Endodermal cell (in vitro differentiated cells): ENCODE results near the gene VPS9D1. TPM values are rescaled to one million over a fixed set of nuclear protein-coding genes. Genes with fewer than 3 reads are reported as not detected.
A peak's percentile ranks its signal among the peaks of the same experiment; 100 is the strongest.

Experiments used
- DNase-seq: peaks from one replicate; pipeline ENCODE4 v3.0.0-alpha.2; 2017
- H3K27ac ChIP-seq: 2 replicates; pipeline ENCODE4 v1.5.1; 2013; ENCODE audit warnings: mild to moderate bottlenecking, low read depth, low read length, moderate library complexity
- H3K27me3 ChIP-seq: 2 replicates; pipeline ENCODE4 v1.6.1; 2013; ENCODE audit warnings: mild to moderate bottlenecking, low read length, moderate library complexity; ENCODE audit not compliant: insufficient read depth, control insufficient read depth, poor library complexity, severe bottlenecking
- H3K36me3 ChIP-seq: 2 replicates; pipeline ENCODE4 v1.7.0; 2013; ENCODE audit warnings: mild to moderate bottlenecking, low read length, moderate library complexity; ENCODE audit not compliant: control insufficient read depth, insufficient read depth
- H3K4me1 ChIP-seq: one replicate; pipeline ENCODE4 v1.7.0; 2013; ENCODE audit warnings: low read length; ENCODE audit not compliant: control insufficient read depth, insufficient read depth
- H3K4me3 ChIP-seq: 2 replicates; pipeline ENCODE4 v1.5.1; 2013; ENCODE audit warnings: mild to moderate bottlenecking, low read length, moderate library complexity
- H3K9ac ChIP-seq: 2 replicates; pipeline ENCODE4 v1.6.1; 2013; ENCODE audit warnings: mild to moderate bottlenecking, low read length, moderate library complexity; ENCODE audit not compliant: poor library complexity, severe bottlenecking; ENCODE audit errors: extremely low read depth
- H3K9me3 ChIP-seq: 2 replicates; pipeline ENCODE4 v1.6.1; 2013; ENCODE audit warnings: mild to moderate bottlenecking, low read length, moderate library complexity; ENCODE audit not compliant: control insufficient read depth
- H3K27ac Mint-ChIP-seq: 2 replicates; pipeline ENCODE4 v1.8.0; 2020; ENCODE audit warnings: mixed read lengths
- H3K27me3 Mint-ChIP-seq: 2 replicates; pipeline ENCODE4 v1.8.0; 2021; ENCODE audit warnings: mild to moderate bottlenecking, mixed read lengths; ENCODE audit not compliant: insufficient read depth
- H3K36me3 Mint-ChIP-seq: 2 replicates; pipeline ENCODE4 v1.8.0; 2020; ENCODE audit warnings: low read depth, mixed read lengths
- H3K4me1 Mint-ChIP-seq: 2 replicates; pipeline ENCODE4 v1.8.0; 2020; ENCODE audit warnings: mixed read lengths
- H3K4me3 Mint-ChIP-seq: 2 replicates; pipeline ENCODE4 v1.8.0; 2020; ENCODE audit warnings: mild to moderate bottlenecking, moderate library complexity, mixed read lengths
- H3K9me3 Mint-ChIP-seq: 2 replicates; pipeline ENCODE4 v1.8.0; 2020; ENCODE audit warnings: mild to moderate bottlenecking, mixed read lengths
- CTCF ChIP-seq: fragments of 200-600 bp; sonication (generic); conservative IDR thresholded peaks from 2 replicates; pipeline ENCODE4 v1.5.0; 2021; ENCODE audit warnings: antibody characterized with exemption, mild to moderate bottlenecking
- WGBS, 2 experiments: methylation state at CpG; one replicate each; pipeline versions ENCODE4 v1.1.5 to v1.1.7; 2013; ENCODE audit warnings: missing lambda C conversion rate in 2 of 2, mixed read lengths in 1 of 2; ENCODE audit not compliant: insufficient coverage in 1 of 2, insufficient read length in 1 of 2; 5-methylcytosine and 5-hydroxymethylcytosine counted together
- long read RNA-seq, 4 experiments: library from polyadenylated mRNA in 2 of 4; library from RNA in 1 of 4; library from capped mRNA in 1 of 4; stranded (forward) in 3 of 4; unstranded in 1 of 4; transcript quantifications; one replicate each; pipeline ENCODE4 v2.0.0, GENCODE V29; 2020 to 2021; ENCODE audit warnings: inconsistent platforms in 1 of 4
- polyA plus RNA-seq, 2 experiments: library from polyadenylated mRNA; stranded (reverse); fragments of 50-300 nt; gene quantifications; one replicate each; pipeline ENCODE4 v1.2.3, GENCODE V29; 2013
- total RNA-seq, 2 donors: library from RNA; stranded (reverse); fragmentation: NEBNext Ultra II Directional in 1 of 2; extraction: Animal tissue kit (Norgen Biotek cat#: 25700) in 1 of 2; gene quantifications; 2 replicates in 1 of 2; 3 replicates in 1 of 2; pipeline ENCODE4 v1.2.1, GENCODE V29; 2021

Gene VPS9D1
- 10 to 100 TPM in 1 of 2 donors, 1 to 10 TPM in 1; 7.4 to 10.0 TPM for total RNA-seq
- 12.8 TPM for polyA plus RNA-seq (2013, experiment 1 of 2)
- polyA plus RNA-seq (2013, experiment 2 of 2) = 10.7 TPM
- long read RNA-seq, experiment 1, partial matches to known transcripts = 0 of 2 reads
- long read RNA-seq, experiment 1, other reads (novel, unspliced or antisense) = 1 of 2 reads
- long read RNA-seq, experiment 2, partial matches to known transcripts = 2 of 12 reads
- long read RNA-seq, experiment 2, other reads (novel, unspliced or antisense) = 8 of 12 reads
- long read RNA-seq, experiment 3, partial matches to known transcripts = 1 of 1 reads
- long read RNA-seq, experiment 3, other reads (novel, unspliced or antisense) = 0 of 1 reads
- long read RNA-seq, experiment 4, partial matches to known transcripts = 0 of 1 reads
- long read RNA-seq, experiment 4, other reads (novel, unspliced or antisense) = 1 of 1 reads

GRCh38 chr16:89720813-89721545, at the start of gene VPS9D1, which contains the start of gene ZNF276:
Gene VPS9D1 (minus strand): TSS chr16:89720898. CDS start chr16:89720861, 37 bp downstream.
Gene ZNF276 (plus strand): TSS chr16:89721537. CDS start chr16:89721641, 104 bp downstream.
- H3K36me3 ChIP-seq = peaks cover 24% of the 10 kb centered on the region
- H3K4me3 ChIP-seq = peak within 1 kb of the TSS; percentile 87
- Mint-ChIP-seq H3K4me1 (peaks cover 12% of the 10 kb centered on the region), H3K27ac (peak within 1 kb of the TSS; percentile 38), H3K36me3 (peaks cover 31% of the 10 kb centered on the region), H3K4me3 (peak within 1 kb of the TSS; percentile 65), H3K27me3 (peaks cover 44% of the 10 kb centered on the region), H3K9me3 (no peaks in the 10 kb centered on the region)
- peaks cover 5% of the 10 kb centered on the region for H3K4me1 ChIP-seq
- no peaks in the 10 kb centered on the region for H3K9me3 ChIP-seq
- peak within 1 kb of the TSS; percentile 51 for H3K9ac ChIP-seq
- DNase-seq = peak; percentile 92
- peak within 1 kb of the TSS; percentile 70 for H3K27ac ChIP-seq
- WGBS, 2 experiments = 0 to 2% methylated on average over 11 to 103 of the region's 103 CpGs
- no peak for TF ChIP-seq CTCF
- no peaks in the 10 kb centered on the region for H3K27me3 ChIP-seq

DNA sequence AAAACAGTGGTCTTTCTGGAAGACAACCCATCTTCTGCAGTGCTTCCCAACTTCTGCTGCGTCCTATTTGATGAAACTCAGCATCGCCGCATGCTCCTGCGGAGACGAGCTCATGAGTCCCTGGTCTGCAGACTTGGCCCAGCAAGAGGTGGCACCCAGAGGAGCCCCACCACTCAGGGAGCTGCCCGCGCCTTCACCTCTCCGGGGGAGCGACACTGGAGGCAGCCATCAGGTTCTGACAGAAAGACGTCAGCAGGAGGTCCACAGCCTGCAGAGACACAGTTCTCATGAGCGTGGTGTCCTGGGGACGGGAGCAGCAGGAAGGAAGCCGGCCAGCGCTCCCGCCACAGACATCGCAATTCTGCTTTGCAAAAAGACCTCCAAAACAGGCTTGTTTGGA, 49.7 kb upstream of the VPS9D1 start:
- DNase-seq = no peak
- WGBS, 2 experiments = 94 to 98% methylated on average over 14 to 16 of the region's 16 CpGs
- Histone ChIP-seq H3K27ac (no peak overlapping the region), H3K36me3 (peaks cover 87% of the 10 kb centered on the region), H3K4me3 (no peak overlapping the region), H3K9me3 (no peaks in the 10 kb centered on the region), H3K4me1 (no peaks in the 10 kb centered on the region), H3K27me3 (no peaks in the 10 kb centered on the region), H3K9ac (no peak overlapping the region)
- peaks cover 88% of the 10 kb centered on the region for H3K36me3 Mint-ChIP-seq
- H3K4me1 Mint-ChIP-seq = no peaks in the 10 kb centered on the region
- no peaks in the 10 kb centered on the region for H3K27me3 Mint-ChIP-seq
- H3K9me3 Mint-ChIP-seq = no peaks in the 10 kb centered on the region
- H3K27ac Mint-ChIP-seq = no peak overlapping the region
- no peak for TF ChIP-seq CTCF
- no peak overlapping the region for H3K4me3 Mint-ChIP-seq

GRCh38 chr16:89765292-89765830, 44.7 kb upstream of the VPS9D1 start:
- H3K36me3 Mint-ChIP-seq = peaks cover 82% of the 10 kb centered on the region
- 95% methylated on average over 8 to 10 of the region's 10 CpGs for WGBS, 2 experiments
- Histone ChIP-seq H3K9me3 (no peaks in the 10 kb centered on the region), H3K27ac (no peak overlapping the region), H3K27me3 (no peaks in the 10 kb centered on the region), H3K4me1 (no peaks in the 10 kb centered on the region), H3K4me3 (no peak overlapping the region), H3K9ac (no peak overlapping the region), H3K36me3 (peaks cover 79% of the 10 kb centered on the region)
- DNase-seq = no peak
- H3K9me3 Mint-ChIP-seq = no peaks in the 10 kb centered on the region
- TF ChIP-seq CTCF = no peak
- no peak overlapping the region for H3K27ac Mint-ChIP-seq
- no peaks in the 10 kb centered on the region for H3K4me1 Mint-ChIP-seq
- H3K27me3 Mint-ChIP-seq = no peaks in the 10 kb centered on the region
- H3K4me3 Mint-ChIP-seq = no peak overlapping the region
